Measurements from ENCODE around the gene LRRC46. TPM values are rescaled to one million over a fixed set of nuclear protein-coding genes. Genes with fewer than 3 reads are reported as not detected.

Gene LRRC46
- total and polyA plus RNA-seq, 10 donors = 0.42 to 1.4 (median 1.1) TPM

DNA sequence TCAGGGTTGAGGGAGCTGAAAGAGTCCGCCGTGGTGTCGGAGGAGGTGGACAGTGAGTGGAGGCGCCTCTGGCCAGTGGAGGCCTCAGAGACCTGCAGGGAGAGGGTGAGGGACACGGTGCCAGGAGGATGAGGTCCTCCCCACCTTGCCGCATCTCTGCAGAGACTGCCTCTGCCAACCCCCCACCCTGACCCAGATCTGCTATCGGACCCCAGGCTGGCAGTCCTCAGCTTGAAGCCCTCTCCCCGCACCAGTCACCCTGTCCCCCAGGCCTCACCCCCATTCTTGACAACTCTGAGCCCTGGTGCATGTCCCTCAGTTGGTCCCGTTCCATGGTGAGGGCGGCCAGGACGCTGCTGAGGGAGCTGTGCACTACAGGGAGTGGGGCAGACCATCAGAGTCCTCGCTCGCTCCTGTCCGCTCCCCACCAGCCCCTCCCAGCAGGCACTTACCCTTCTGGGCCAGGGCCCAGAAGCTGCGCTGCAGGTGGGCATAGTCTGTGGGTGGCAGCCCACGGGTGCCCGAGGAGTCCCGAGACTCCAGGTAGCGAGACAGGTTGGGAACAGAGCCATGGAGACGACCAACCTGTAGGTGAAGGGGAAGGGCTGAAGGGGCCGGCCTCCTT is 15.2 kb upstream of the LRRC46 start:
- TF ChIP-seq, protein P1, sequence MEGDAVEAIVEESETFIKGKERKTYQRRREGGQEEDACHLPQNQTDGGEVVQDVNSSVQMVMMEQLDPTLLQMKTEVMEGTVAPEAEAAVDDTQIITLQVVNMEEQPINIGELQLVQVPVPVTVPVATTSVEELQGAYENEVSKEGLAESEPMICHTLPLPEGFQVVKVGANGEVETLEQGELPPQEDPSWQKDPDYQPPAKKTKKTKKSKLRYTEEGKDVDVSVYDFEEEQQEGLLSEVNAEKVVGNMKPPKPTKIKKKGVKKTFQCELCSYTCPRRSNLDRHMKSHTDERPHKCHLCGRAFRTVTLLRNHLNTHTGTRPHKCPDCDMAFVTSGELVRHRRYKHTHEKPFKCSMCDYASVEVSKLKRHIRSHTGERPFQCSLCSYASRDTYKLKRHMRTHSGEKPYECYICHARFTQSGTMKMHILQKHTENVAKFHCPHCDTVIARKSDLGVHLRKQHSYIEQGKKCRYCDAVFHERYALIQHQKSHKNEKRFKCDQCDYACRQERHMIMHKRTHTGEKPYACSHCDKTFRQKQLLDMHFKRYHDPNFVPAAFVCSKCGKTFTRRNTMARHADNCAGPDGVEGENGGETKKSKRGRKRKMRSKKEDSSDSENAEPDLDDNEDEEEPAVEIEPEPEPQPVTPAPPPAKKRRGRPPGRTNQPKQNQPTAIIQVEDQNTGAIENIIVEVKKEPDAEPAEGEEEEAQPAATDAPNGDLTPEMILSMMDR (IDR thresholded peaks at IDR 0.05 in 8 of 11, conservative IDR thresholded peaks at IDR 0.05 in 3 of 11) = no peak
- TF ChIP-seq POLR2AphosphoS5 (IDR thresholded peaks at IDR 0.05) (peak in 1 of 3 donors; percentile 12), POLR2A (IDR thresholded peaks at IDR 0.05) (no peak)
- intact Hi-C loops (cut with DNase I; ENCODE audit: low total_unique reads) = no loop called here
- no peak for DNase-seq
- peaks cover 10 to 19% (median 16%) of the 10 kb centered on the region in 6 donors for H3K4me1 ChIP-seq
- H3K27me3 ChIP-seq (replicated peaks in 1 of 7) = no peaks in the 10 kb centered on the region
- peaks cover 2 to 90% (median 79%) of the 10 kb centered on the region in 6 donors for H3K36me3 ChIP-seq
- no peaks in the 10 kb centered on the region for H3K9me3 ChIP-seq
- no peak overlapping the region for H3K4me3 ChIP-seq
- 94 to 97% (median 96%) methylated on average over 19 to 21 of the region's 21 CpGs for WGBS, 5 donors
- H3K27ac ChIP-seq = no peak overlapping the region

DNA sequence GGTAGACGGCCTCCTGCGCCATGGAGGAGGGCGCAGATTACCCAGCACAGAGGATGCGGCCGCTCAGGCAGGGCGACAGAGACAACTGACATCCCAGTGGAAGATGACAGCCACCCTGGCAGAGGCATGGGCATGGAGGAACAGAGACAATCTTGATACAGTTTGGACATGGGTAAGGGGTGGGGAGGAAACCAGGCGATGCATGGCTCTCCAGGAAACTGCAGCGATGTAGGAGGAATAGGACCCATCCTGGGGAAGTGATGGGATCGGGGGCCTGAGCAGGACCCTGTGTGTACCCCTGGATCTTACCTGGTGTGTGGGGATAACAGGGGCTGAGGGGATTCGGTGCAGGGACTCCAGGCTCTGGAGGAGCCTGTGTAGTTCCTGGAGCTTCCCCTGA is 14.5 kb upstream of the LRRC46 start:
- intact Hi-C loops (cut with DNase I; ENCODE audit: low total_unique reads) = no loop called here
- Histone ChIP-seq H3K27me3 (replicated peaks in 1 of 7) (no peaks in the 10 kb centered on the region), H3K4me1 (peaks cover 13 to 27% (median 22%) of the 10 kb centered on the region in 6 donors), H3K36me3 (peaks cover 2 to 82% (median 75%) of the 10 kb centered on the region in 6 donors), H3K4me3 (no peak overlapping the region), H3K9me3 (no peaks in the 10 kb centered on the region), H3K27ac (no peak overlapping the region)
- 94 to 98% (median 97%) methylated on average over 10 of the region's 10 CpGs for WGBS, 5 donors
- TF ChIP-seq POLR2A (IDR thresholded peaks at IDR 0.05) (no peak), POLR2AphosphoS5 (IDR thresholded peaks at IDR 0.05) (no peak)
- TF ChIP-seq, protein P1 (IDR thresholded peaks at IDR 0.05 in 8 of 11, conservative IDR thresholded peaks at IDR 0.05 in 3 of 11) = no peak
- DNase-seq = no peak

GRCh38 chr17:47818002-47818695 is 13.3 kb upstream of the LRRC46 start:
- Histone ChIP-seq H3K36me3 (peaks cover 2 to 74% (median 64%) of the 10 kb centered on the region in 6 donors), H3K9me3 (no peaks in the 10 kb centered on the region), H3K27me3 (replicated peaks in 1 of 7) (no peaks in the 10 kb centered on the region), H3K27ac (no peak overlapping the region), H3K4me1 (peaks cover 19 to 38% (median 32%) of the 10 kb centered on the region in 6 donors), H3K4me3 (no peak overlapping the region)
- intact Hi-C loops (cut with DNase I; ENCODE audit: low total_unique reads) = no loop called here
- TF ChIP-seq POLR2AphosphoS5 (IDR thresholded peaks at IDR 0.05) (no peak), POLR2A (IDR thresholded peaks at IDR 0.05) (no peak)
- TF ChIP-seq, protein P1 (IDR thresholded peaks at IDR 0.05 in 8 of 11, conservative IDR thresholded peaks at IDR 0.05 in 3 of 11) = no peak
- DNase-seq = peak; percentile 24
- 90 to 95% (median 93%) methylated on average over 6 to 11 of the region's 11 CpGs for WGBS, 5 donors

DNA sequence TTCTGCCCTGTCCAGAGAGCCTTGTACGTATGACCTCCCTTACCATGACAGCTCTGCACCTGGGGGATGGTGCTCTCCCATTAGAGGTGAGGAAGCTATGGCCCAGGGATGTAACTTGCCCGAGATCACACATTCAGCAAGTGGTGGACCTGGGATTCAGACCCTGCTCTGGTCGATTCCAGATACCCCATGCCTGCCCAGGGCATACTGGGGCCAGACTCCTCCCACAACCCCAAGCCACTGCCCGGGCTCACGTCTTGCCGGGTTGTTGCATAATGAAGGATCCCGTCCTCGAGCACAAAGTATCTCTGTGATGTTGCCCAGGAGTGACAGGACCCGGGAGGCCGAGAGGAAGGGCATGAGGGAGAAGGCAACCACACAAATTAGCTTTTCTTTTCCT is 12.0 kb upstream of the LRRC46 start:
- Histone ChIP-seq H3K27ac (peak overlapping the region in 2 of 8 donors; percentile 16 to 85), H3K4me3 (no peak overlapping the region), H3K36me3 (peaks cover 5 to 74% (median 65%) of the 10 kb centered on the region in 6 donors), H3K9me3 (no peaks in the 10 kb centered on the region), H3K27me3 (replicated peaks in 1 of 7) (no peaks in the 10 kb centered on the region), H3K4me1 (peaks cover 19 to 38% (median 32%) of the 10 kb centered on the region in 6 donors)
- DNase-seq = no peak
- WGBS, 5 donors = 75 to 90% (median 81%) methylated on average over 3 to 10 of the region's 10 CpGs
- intact Hi-C loops (cut with DNase I; ENCODE audit: low total_unique reads) = no loop called here
- TF ChIP-seq, protein P1 (IDR thresholded peaks at IDR 0.05 in 8 of 11, conservative IDR thresholded peaks at IDR 0.05 in 3 of 11) = no peak
- TF ChIP-seq POLR2AphosphoS5 (IDR thresholded peaks at IDR 0.05) = no peak
- TF ChIP-seq POLR2A (IDR thresholded peaks at IDR 0.05) = no peak

Data from spleen (tissue), 11 donors.